Ramos (cell line): Measurements from ENCODE around the gene RYR2.

Experiments used
- in situ Hi-C: fragments of 300-500 bp; cut with MboI; formaldehyde crosslinking; loops from one replicate; pipeline ENCODE4 v1.14.3; 2022; ENCODE audit warnings: low sequenced_read_pairs; ENCODE audit not compliant: unreplicated experiment

Gene RYR2

GRCh38 chr1:237864338-237865244, 822.6 kb downstream of the RYR2 start:
- in situ Hi-C loops = no loop called here

- in situ Hi-C loops = no loop called here
Observed at GRCh38 chr1:237867380-237867888, 825.5 kb downstream of the RYR2 start.

GRCh38 chr1:237868817-237869600, 827.0 kb downstream of the RYR2 start:
- in situ Hi-C loops = no loop called here

- in situ Hi-C loops = no loop called here
Observed at GRCh38 chr1:237873487-237874211, 831.7 kb downstream of the RYR2 start.

GRCh38 chr1:237875291-237875690, 833.3 kb downstream of the RYR2 start:
- in situ Hi-C loops = no loop called here

- in situ Hi-C loops = no loop called here
Observed at GRCh38 chr1:237877631-237878030, 835.6 kb downstream of the RYR2 start.

GRCh38 chr1:237878406-237878805, 836.4 kb downstream of the RYR2 start:
- in situ Hi-C loops = no loop called here

GRCh38 chr1:237879195-237879594, 837.2 kb downstream of the RYR2 start:
- in situ Hi-C loops = no loop called here
